GM12892 (cell line): Measurements from ENCODE around the gene SBK2.
A peak's percentile ranks its signal among the peaks of the same experiment; 100 is the strongest.

ENCODE experiments used
- DNase-seq: peaks from one replicate; pipeline ENCODE4 v3.0.0; 2011; ENCODE audit not compliant: insufficient read length
- FAIRE-seq: peaks from 2 replicates; lab custom pipeline; 2011; peaks lifted over from hg19 to GRCh38; lab: Jason Lieb, UNC
- POLR2A ChIP-seq: IDR thresholded peaks from 2 replicates; pipeline ENCODE4 v1.6.1; 2011; ENCODE audit warnings: low read depth, low read length, control low read depth
- POLR2AphosphoS5 ChIP-seq: IDR thresholded peaks from 2 replicates; pipeline ENCODE4 v1.6.1; 2011; ENCODE audit warnings: low read depth, low read length, control low read depth
- TAF1 ChIP-seq: IDR thresholded peaks from 2 replicates; pipeline ENCODE4 v1.6.1; 2011; ENCODE audit warnings: low read depth, mild to moderate bottlenecking, control low read depth, low read length, borderline replicate concordance

SBK2 gene

GRCh38 chr19:55529636-55530234 is 7.2 kb downstream of the SBK2 start:
- no peak for TF ChIP-seq TAF1
- TF ChIP-seq POLR2A = no peak
- no peak for TF ChIP-seq POLR2AphosphoS5
- no peak for FAIRE-seq
- no peak for DNase-seq

- FAIRE-seq (no peak), DNase-seq (no peak)
- TF ChIP-seq POLR2A (no peak), TAF1 (no peak), POLR2AphosphoS5 (no peak)
These were observed 8.7 kb downstream of the SBK2 start for GRCh38 chr19:55528030-55528803.

DNA sequence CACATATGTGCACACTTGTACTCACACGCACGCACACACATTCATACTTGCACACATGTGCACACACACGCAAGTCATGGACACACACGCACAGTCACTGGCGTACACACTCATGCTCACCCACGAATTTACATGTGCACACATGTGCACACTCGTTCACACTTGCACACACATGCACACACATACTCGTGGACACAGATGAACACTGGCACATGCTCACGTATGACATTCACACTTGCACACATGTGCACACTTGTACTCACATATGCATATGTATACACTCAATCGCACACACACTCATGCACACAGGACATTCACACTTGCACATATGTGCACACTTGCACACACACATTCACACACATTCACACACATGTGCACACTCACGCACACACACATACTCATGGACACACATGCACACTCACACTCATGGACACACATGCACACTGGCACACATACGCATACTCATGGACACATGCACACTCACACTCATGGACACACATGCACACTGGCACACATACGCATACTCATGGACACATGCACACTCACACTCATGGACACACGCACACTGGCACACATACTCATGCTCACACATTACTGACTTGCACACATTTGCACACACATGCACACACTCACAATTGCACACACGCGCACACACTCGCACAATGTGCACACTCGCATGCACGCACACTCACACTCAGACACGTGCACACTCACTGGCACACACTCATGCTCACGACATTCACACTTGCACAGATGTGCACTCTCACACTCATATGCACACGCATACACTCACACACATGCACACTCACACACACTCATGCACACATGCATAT is 9.5 kb downstream of the SBK2 start:
- DNase-seq = no peak
- no peak for TF ChIP-seq TAF1
- TF ChIP-seq POLR2AphosphoS5 = no peak
- TF ChIP-seq POLR2A = no peak
- no peak for FAIRE-seq

DNA sequence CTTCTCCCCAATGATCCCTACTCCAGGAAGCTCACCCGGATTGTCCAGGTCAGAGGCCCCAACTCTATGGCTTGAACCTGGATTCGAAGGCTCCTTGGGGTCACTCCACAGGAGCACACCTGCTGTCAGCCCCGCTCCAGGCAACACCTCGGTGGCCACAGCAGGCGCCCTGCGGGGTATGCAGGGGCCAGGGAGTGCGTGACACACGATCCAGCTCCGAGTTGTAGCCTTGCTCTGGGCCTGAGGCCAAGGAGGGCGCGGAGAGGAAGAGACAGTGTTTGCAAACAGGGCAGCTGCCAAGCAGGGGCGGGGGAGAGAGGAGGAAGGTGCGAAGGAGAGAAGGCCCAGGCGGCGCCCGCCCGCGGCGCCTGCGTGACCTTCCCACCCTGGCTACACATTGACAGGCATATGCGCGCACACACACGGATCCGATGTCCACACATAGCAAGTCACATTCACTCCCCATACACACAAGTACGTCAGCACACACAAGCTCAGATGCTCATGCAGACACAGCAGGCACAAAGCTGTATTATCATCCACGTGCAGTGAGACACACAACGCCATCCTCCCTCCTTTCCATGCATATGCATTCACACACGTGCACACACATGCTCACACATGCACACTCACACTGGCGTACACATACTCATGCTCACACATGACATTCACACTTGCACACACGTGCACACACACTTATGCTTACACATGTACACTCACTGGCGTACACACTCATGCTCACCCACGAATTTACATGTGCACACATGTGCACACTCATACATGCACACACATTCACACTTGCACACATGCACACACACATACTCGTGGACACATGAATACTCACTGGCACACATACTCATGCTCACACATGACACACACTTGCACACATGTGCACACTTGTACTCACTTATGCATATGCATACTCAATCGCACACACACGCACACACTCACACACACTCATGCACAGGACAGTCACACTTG is 10.4 kb downstream of the SBK2 start:
- FAIRE-seq = no peak
- no peak for TF ChIP-seq POLR2A
- TF ChIP-seq POLR2AphosphoS5 = no peak; the same call in 1 of the 2 replicates
- TF ChIP-seq TAF1 = no peak
- DNase-seq = no peak

DNA sequence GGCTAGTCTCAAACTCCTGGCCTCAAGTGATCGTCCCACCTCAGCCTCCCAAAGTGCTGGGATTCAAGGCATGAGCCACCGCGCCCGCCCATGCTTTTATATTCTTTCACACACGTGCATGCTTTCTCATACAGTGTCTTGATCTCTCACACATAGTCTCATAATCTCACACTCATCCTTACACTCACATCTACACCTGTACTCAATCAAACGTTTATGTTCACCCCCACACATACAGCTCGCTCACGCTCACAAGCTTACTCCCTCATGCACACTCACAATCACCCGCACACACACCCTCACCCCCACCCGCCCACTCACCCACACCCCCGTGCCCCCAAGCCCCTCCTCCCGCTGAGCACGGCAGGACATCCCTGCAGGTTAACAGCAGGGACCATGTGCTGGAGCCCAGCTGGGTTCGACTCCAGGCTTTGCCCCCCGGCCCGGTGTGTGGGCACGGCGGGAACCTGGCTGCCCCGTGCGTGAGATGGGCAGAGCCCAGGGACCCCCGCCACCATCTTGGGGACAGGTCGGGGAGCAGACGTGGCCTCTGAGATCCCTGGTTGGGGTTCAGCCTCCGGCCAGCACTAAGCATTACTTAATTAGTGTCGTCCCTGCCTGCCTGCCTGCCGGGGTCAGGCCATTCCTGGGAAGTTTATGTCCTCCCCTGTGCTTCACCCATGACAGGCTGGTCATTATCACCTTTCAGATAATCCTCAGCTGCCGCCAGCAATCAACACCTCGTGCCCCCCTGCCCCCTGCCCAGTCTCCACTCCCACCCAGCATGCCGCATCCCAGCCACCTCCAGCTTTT is 11.4 kb downstream of the SBK2 start:
- TF ChIP-seq POLR2A (no peak), TAF1 (no peak), POLR2AphosphoS5 (no peak)
- DNase-seq (no peak), FAIRE-seq (no peak)

DNA sequence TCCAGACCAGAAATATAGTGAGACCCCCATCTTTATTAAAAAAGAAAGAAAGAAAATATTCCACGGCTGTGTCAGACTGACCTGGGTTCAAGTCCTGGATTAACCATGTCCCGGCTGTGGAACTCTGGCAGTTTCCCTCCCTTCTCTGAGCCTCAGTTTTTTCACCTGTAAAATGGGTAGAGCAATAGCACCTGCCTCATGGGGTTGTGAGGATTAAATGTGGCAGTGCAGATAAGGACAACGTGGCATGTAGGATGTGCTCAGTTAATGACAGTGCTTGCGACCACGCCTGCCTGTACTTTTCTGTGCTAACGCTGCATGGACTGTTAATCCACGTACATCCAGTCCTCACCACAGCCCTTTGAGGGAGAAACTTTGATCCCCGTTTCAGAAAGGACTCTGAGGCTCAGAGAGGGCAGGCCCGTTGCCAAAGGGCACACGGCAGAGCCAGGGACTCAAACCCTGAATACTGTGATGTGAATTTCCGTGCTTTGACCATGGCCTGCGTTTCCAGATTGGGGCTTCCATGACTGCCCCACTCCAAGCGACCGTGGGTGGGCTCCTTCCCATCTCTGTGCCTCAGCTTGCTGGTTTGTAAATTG is 16.1 kb downstream of the SBK2 start:
- no peak for TF ChIP-seq POLR2A
- TF ChIP-seq TAF1 = no peak
- no peak for TF ChIP-seq POLR2AphosphoS5
- FAIRE-seq = no peak
- no peak for DNase-seq

DNA sequence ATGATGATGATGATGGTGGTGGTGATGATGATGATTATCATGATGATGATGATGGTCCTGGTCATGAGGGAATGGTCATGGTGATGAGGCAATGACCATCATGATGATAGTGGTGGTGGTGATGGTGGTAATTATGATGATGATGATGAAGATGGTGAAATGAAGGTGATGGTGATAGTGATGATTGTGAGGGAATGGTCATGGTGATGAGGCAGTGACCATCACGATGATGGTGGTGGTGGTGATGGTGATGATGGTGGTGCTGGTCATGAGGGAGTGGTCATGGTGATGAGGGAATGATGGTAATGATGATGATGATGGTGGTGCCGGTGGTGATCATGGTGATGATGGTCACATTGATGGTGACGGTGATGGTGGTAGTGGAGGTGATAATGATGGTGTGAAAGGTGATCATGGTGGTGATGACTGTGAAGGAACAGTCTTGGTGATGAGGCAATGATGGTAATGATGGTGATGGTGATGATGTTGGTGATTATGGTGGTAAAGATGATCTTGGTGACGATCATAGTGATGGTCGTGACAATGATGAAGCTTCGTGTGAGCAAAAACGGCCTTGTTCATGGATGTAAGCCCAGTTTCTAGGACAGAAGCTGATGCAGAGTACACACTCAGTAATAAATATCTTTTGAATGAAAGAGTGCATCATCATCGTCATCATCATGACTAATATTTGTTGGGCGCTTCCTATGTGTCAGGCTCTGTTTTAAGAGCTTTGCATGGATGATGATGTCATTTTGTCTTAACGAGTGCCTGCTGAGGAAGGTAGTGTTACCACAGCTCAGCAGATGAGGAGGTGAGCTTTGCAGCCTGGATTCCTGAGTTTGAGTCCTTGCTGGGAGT is 17.3 kb downstream of the SBK2 start:
- FAIRE-seq (peak; percentile 66), DNase-seq (no peak)
- TF ChIP-seq POLR2A = no peak
- no peak for TF ChIP-seq TAF1
- TF ChIP-seq POLR2AphosphoS5 = no peak

DNA sequence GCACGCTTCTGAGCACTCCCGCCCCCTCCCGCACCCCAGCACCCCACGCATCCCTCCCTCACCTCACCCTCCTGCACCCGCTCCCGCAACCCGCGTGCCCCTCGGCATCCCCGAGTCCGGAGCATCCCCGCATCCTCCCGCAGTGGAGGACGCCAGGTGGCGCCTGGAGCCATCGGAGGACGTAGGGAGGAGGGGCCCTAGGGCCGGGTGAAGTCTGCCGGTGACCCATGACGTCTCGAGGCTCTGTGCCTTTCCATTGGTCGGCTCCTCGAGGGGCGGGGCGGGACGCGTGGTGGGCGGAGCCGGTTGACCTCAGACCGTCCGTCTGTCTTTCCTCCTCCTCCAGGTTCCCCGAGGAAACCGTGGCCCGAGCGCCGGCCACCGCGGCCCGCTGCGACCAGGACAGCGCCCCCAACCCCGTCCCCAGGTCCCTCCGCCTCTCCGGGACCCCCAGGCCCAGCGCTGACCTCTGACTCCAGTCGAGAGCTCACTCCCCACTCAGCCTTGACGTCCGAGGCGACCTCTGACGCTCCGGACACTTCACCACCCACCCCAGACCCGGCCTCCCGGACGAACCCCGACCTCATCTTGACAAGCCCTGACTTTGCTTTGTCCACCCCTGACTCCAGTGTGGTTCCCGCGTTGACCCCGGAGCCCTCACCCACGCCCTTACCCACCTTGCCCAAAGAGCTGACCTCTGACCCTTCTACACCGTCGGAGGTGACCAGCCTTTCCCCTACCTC is 19.9 kb downstream of the SBK2 start:
- TF ChIP-seq POLR2A (no peak), TAF1 (no peak), POLR2AphosphoS5 (no peak)
- DNase-seq = peak; percentile 100
- FAIRE-seq = peak; percentile 96

GRCh38 chr19:55508120-55508519 is 28.8 kb downstream of the SBK2 start:
- DNase-seq (no peak), FAIRE-seq (no peak)
- TF ChIP-seq TAF1 (no peak), POLR2A (no peak), POLR2AphosphoS5 (no peak)

- TF ChIP-seq POLR2A = no peak
- TF ChIP-seq POLR2AphosphoS5 = no peak
- no peak for TF ChIP-seq TAF1
- no peak for DNase-seq
- no peak for FAIRE-seq
These were observed 32.0 kb downstream of the SBK2 start for GRCh38 chr19:55504981-55505380.
